IMR-90 (cell line): ENCODE data around the gene POLE3.
"Not testable (repeated sequence)": the region's sequence is repeated elsewhere in the genome, so short reads cannot be mapped to it uniquely, and the experiment has no call there.

ENCODE experiments used
- CEBPB ChIP-seq: IDR thresholded peaks from 2 replicates; pipeline ENCODE4 v1.6.1; 2012; ENCODE audit warnings: low read depth, low read length, improper control_type of control experiment
- CHD1 ChIP-seq: IDR thresholded peaks from 2 replicates; pipeline ENCODE4 v1.6.1; 2012; ENCODE audit warnings: low read depth, low read length, improper control_type of control experiment
- CTCF ChIP-seq: conservative IDR thresholded peaks from 2 replicates; pipeline ENCODE4 v1.5.1; 2012; ENCODE audit warnings: mild to moderate bottlenecking, low read depth, low read length, improper control_type of control experiment
- FOS ChIP-seq: fragments of 150-350 bp; IDR thresholded peaks from 2 replicates; pipeline ENCODE4 v1.6.1; 2016; ENCODE audit warnings: low read depth, low read length
- MAFK ChIP-seq: IDR thresholded peaks from 2 replicates; pipeline ENCODE4 v1.6.1; 2012; ENCODE audit warnings: low read depth, low read length, improper control_type of control experiment
- MXI1 ChIP-seq: IDR thresholded peaks from 2 replicates; pipeline ENCODE4 v1.6.1; 2012; ENCODE audit warnings: low read depth, mild to moderate bottlenecking, low read length, moderate library complexity, borderline replicate concordance
- POLR2A ChIP-seq: IDR thresholded peaks from 2 replicates; pipeline ENCODE4 v1.6.1; 2012; ENCODE audit warnings: mild to moderate bottlenecking, low read depth, low read length
- RAD21 ChIP-seq: IDR thresholded peaks from 2 replicates; pipeline ENCODE4 v1.6.1; 2012; ENCODE audit warnings: low read length, improper control_type of control experiment
- SMC3 ChIP-seq: fragments of 150-350 bp; IDR thresholded peaks from 2 replicates; pipeline ENCODE4 v1.6.1; 2016; ENCODE audit warnings: low read depth, mild to moderate bottlenecking, antibody characterized with exemption, low read length, moderate library complexity
- USF2 ChIP-seq: fragments of 150-350 bp; IDR thresholded peaks from 2 replicates; pipeline ENCODE4 v1.6.1; 2017; ENCODE audit warnings: mild to moderate bottlenecking, antibody characterized with exemption, low read length, low read depth
- TF ChIP-seq, protein P1 (sequence below): fragments of 150-350 bp; IDR thresholded peaks from 2 replicates; pipeline ENCODE4 v1.6.1; 2016; ENCODE audit warnings: low read depth, mild to moderate bottlenecking, low read length, moderate library complexity, borderline replicate concordance

- not testable (repeated sequence) for TF ChIP-seq FOS, USF2, MXI1, CTCF, POLR2A, CEBPB, RAD21, CHD1, SMC3, MAFK
- TF ChIP-seq, protein P1, sequence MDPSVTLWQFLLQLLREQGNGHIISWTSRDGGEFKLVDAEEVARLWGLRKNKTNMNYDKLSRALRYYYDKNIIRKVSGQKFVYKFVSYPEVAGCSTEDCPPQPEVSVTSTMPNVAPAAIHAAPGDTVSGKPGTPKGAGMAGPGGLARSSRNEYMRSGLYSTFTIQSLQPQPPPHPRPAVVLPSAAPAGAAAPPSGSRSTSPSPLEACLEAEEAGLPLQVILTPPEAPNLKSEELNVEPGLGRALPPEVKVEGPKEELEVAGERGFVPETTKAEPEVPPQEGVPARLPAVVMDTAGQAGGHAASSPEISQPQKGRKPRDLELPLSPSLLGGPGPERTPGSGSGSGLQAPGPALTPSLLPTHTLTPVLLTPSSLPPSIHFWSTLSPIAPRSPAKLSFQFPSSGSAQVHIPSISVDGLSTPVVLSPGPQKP, result not testable (repeated sequence)
Measured at GRCh38 chr9:113406353-113406752, 4.1 kb downstream of the POLE3 start.
